HAP-1 (cell line): Measurements from ENCODE around the gene FBXO30.

ENCODE experiments used
- DNase-seq, 2 experiments: peaks; one replicate each; pipeline ENCODE4 v3.0.0-alpha.2; 2016 to 2020; ENCODE audit warnings: low spot score in 2 of 2
- H3K27me3 ChIP-seq: fragments of 250-450 bp; sonication (Bioruptor Pico); 2 replicates; pipeline ENCODE4 v1.5.1; 2020; ENCODE audit warnings: low read depth, mild to moderate bottlenecking, moderate library complexity
- H3K36me3 ChIP-seq: fragments of 250-450 bp; sonication (Bioruptor Pico); replicated peaks from 2 replicates; pipeline ENCODE4 v1.5.1; 2020; ENCODE audit warnings: mild to moderate bottlenecking
- H3K4me1 ChIP-seq: fragments of 250-450 bp; sonication (Bioruptor Pico); 2 replicates; pipeline ENCODE4 v1.5.1; 2020; ENCODE audit warnings: mild to moderate bottlenecking
- H3K4me3 ChIP-seq: fragments of 250-450 bp; sonication (Bioruptor Pico); 2 replicates; pipeline ENCODE4 v1.5.1; 2020; ENCODE audit warnings: mild to moderate bottlenecking, moderate library complexity
- H3K9me3 ChIP-seq: fragments of 250-450 bp; sonication (Bioruptor Pico); 2 replicates; pipeline ENCODE4 v1.5.1; 2020; ENCODE audit warnings: mild to moderate bottlenecking, moderate library complexity
- in situ Hi-C: fragments of 300-500 bp; cut with MboI; formaldehyde crosslinking; loops from 3 replicates; pipeline ENCODE4 v1.14.3; 2020; ENCODE audit warnings: low sequenced_read_pairs, inconsistent platforms, mixed read lengths

FBXO30 gene

DNA sequence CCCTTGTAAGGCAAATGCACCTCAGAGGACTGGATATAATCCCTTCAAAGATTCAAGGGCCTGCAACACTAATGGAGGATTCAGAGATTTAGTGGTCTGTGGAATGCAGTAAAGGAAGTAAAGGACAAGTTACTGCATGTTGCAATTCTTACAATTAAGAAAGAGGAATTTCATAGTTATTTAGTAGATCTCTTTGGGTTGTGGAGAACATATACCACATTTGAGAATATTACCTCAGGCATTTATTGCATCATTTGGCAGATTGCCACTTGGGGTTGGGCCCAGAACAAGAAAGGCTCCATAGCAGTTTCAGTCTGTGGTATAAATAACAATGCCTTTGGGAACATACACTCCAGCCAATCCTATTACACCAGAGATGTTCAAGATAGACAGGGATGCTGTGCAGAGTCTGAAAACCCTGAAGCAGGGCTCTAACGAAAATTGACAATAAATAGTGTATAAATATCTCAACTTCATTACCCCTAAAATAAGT, 58.4 kb downstream of the FBXO30 start:
- peak in 1 of 2 experiments; percentile 47 for DNase-seq
- no peaks in the 10 kb centered on the region for H3K27me3 ChIP-seq
- in situ Hi-C loops: no loop called here
- no peak overlapping the region for H3K4me3 ChIP-seq
- H3K9me3 ChIP-seq: no peaks in the 10 kb centered on the region
- no peaks in the 10 kb centered on the region for H3K36me3 ChIP-seq
- peaks cover 6% of the 10 kb centered on the region for H3K4me1 ChIP-seq

DNA sequence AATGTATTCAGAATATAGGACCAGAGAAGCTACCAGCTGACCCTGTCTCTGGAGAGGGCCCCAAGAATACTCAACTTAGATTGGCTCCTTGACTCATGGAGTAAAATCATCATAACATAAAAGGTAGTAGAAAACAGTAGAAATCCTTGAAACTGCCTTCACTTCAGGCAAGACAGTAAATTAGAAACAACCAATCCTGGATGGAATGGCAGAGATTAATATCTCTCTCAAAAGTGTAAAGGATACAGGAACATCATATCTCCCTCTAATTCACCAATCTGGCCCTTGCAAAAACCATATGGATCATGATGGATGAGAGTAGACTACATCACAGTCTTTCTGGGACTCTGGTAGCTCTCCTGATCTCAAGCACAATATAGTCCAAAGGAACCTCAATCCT, 58.9 kb downstream of the FBXO30 start:
- in situ Hi-C loops: no loop called here
- H3K4me3 ChIP-seq: no peak overlapping the region
- no peak for DNase-seq

DNA sequence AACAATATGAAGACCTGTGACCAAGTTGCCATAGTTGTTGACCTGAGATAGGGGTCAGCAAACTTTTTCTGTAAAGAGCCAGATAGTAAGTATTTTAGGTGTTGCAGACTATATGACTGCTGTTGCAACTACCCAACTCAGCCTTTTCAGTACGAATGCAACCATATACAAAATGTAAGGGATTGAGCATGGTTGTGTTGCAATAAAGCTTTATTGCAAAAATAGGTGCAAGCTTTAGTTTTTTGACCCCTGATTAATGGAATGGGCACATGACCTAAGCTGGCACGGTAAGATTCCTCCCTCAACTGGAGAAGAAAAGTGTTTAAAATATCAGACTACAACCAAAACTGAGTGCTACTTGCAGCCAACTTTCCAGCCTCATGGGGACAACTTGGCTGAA, 62.0 kb downstream of the FBXO30 start:
- peaks cover 6% of the 10 kb centered on the region for H3K4me1 ChIP-seq
- H3K9me3 ChIP-seq: no peaks in the 10 kb centered on the region
- H3K27me3 ChIP-seq: no peaks in the 10 kb centered on the region
- DNase-seq: no peak
- in situ Hi-C loops: no loop called here
- H3K4me3 ChIP-seq: no peak overlapping the region
- no peaks in the 10 kb centered on the region for H3K36me3 ChIP-seq

More for the DNA sequence above, 58.9 kb downstream of the FBXO30 start:
- H3K27me3 ChIP-seq: no peaks in the 10 kb centered on the region
- H3K36me3 ChIP-seq: no peaks in the 10 kb centered on the region
- peaks cover 6% of the 10 kb centered on the region for H3K4me1 ChIP-seq
- no peaks in the 10 kb centered on the region for H3K9me3 ChIP-seq

DNA sequence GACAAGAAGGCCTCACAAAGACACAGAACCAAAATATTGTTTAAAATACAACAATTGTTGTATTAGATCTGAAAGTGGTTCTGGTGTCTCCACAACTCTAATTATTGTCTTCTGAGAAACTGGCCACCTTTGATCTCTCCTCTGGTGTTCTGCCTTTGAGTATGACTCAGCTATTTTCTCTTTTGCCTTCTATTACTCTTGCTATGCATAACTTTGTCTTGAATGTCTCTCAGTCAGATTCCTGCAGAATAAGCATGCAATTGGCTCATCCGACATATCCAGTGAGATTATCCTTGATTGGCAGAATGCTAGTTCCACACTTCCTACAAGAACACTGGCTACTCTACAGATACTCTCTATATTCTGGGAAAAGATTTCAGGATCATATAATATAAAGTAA, 65.0 kb downstream of the FBXO30 start:
- Histone ChIP-seq H3K4me1 (no peaks in the 10 kb centered on the region), H3K36me3 (no peaks in the 10 kb centered on the region), H3K27me3 (no peaks in the 10 kb centered on the region), H3K4me3 (no peak overlapping the region), H3K9me3 (no peaks in the 10 kb centered on the region)
- in situ Hi-C loops: no loop called here
- DNase-seq: no peak

DNA sequence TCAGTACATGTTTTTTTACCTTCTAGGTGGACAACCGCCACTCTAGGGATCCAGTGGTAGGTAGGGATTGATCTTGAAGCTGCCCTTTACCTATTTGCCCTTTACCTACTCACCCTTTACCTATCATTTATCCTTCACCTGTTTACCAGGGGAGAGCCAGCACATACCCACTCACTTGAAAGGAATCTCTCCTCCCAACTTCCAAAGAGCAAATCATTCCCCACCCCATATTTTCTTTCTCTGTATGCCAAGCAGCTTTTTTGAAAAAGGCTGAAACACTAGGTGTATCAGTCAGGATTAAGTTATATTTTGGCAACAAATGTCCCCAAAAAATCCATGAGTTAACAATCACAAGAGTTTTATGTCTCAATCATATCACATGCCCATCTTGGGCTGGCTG, 68.7 kb downstream of the FBXO30 start:
- Histone ChIP-seq H3K4me3 (no peak overlapping the region), H3K4me1 (no peaks in the 10 kb centered on the region), H3K36me3 (no peaks in the 10 kb centered on the region), H3K27me3 (no peaks in the 10 kb centered on the region), H3K9me3 (no peaks in the 10 kb centered on the region)
- no peak for DNase-seq
- in situ Hi-C loops: no loop called here

DNA sequence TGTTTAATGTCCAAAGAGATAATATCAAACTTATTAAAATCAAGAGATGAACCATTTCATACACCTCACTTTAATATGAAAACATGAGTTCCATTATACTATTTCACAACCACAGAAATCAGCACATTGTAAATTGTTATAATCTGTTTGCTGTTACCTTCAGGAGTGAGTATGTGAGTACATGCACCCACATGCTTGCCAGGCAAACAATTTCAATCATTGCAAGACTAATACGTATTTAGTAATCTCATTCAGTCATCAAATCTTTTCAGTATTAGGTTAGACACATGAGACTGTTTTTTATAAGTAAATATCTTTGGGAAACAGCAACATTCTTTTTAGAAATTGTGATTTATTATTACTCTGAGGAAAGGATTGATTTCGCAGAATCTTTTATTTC, 70.0 kb downstream of the FBXO30 start:
- Histone ChIP-seq H3K9me3 (no peaks in the 10 kb centered on the region), H3K36me3 (no peaks in the 10 kb centered on the region), H3K4me1 (no peaks in the 10 kb centered on the region), H3K4me3 (no peak overlapping the region), H3K27me3 (no peaks in the 10 kb centered on the region)
- in situ Hi-C loops: no loop called here
- DNase-seq: no peak
